ENCODE results near the gene LINGO1. TPM values are rescaled to one million over a fixed set of nuclear protein-coding genes. Genes with fewer than 3 reads are reported as not detected.

The LINGO1 gene
- total RNA-seq, 2 experiments from 2014 or later = not detected

- Histone ChIP-seq H3K4me1 (ENCODE audit: insufficient read depth, low read length, poor library complexity, severe bottlenecking) (no peaks in the 10 kb centered on the region), H2AFZ (ENCODE audit: low read length) (no peak overlapping the region)
- POLR2A ChIA-PET = no interaction called here
Observed at GRCh38 chr15:77584691-77585090, 48.0 kb downstream of the LINGO1 start.

GRCh38 chr15:77584201-77584600 is 48.5 kb downstream of the LINGO1 start:
- intact Hi-C loops (cut with micrococcal nuclease; ENCODE audit: unreplicated experiment) = no loop called here
- BruUV-seq (replicated peaks) = no TSS peak
- H3K79me2 ChIP-seq (ENCODE audit: insufficient read depth, low read depth, low read length) = no peaks in the 10 kb centered on the region
- peak; percentile 17 for DNase-seq (ENCODE audit: low spot score)
- no peaks in the 10 kb centered on the region for H3K36me3 ChIP-seq (ENCODE audit: insufficient read depth, low read length)
- no peaks in the 10 kb centered on the region for H3K9me3 ChIP-seq (ENCODE audit: low read length)
- ChIA-PET POLR2A (no interaction called here), CTCF (ENCODE audit: unreplicated experiment) (no interaction called here)
- H3K4me2 ChIP-seq (ENCODE audit: low read length) = no peak overlapping the region
- no peaks in the 10 kb centered on the region for H3K9me2 ChIP-seq (ENCODE audit: insufficient read depth, low read length)
- H3K27ac ChIP-seq (ENCODE audit: low read depth, low read length, poor library complexity, severe bottlenecking) = no peak overlapping the region
- no peaks in the 10 kb centered on the region for H4K20me1 ChIP-seq (ENCODE audit: insufficient read depth, low read length)
- TF ChIP-seq, protein P1, sequence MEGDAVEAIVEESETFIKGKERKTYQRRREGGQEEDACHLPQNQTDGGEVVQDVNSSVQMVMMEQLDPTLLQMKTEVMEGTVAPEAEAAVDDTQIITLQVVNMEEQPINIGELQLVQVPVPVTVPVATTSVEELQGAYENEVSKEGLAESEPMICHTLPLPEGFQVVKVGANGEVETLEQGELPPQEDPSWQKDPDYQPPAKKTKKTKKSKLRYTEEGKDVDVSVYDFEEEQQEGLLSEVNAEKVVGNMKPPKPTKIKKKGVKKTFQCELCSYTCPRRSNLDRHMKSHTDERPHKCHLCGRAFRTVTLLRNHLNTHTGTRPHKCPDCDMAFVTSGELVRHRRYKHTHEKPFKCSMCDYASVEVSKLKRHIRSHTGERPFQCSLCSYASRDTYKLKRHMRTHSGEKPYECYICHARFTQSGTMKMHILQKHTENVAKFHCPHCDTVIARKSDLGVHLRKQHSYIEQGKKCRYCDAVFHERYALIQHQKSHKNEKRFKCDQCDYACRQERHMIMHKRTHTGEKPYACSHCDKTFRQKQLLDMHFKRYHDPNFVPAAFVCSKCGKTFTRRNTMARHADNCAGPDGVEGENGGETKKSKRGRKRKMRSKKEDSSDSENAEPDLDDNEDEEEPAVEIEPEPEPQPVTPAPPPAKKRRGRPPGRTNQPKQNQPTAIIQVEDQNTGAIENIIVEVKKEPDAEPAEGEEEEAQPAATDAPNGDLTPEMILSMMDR (conservative IDR thresholded peaks at IDR 0.05; ENCODE audit: low read length) = peak; percentile 46; the same call in 1 of the 2 replicates
- TF ChIP-seq EZH2phosphoT487 (IDR thresholded peaks at IDR 0.05; ENCODE audit: borderline replicate concordance, low read depth, low read length) = no peak
- no peak overlapping the region for H2AFZ ChIP-seq (ENCODE audit: low read length)
- no peak overlapping the region for H3K4me3 ChIP-seq (ENCODE audit: low read depth, low read length, poor library complexity, severe bottlenecking)
- no peaks in the 10 kb centered on the region for H3K4me1 ChIP-seq (ENCODE audit: insufficient read depth, low read length, poor library complexity, severe bottlenecking)

More at GRCh38 chr15:77584691-77585090, 48.0 kb downstream of the LINGO1 start:
- Histone ChIP-seq H3K4me2 (ENCODE audit: low read length) (no peak overlapping the region), H4K20me1 (ENCODE audit: insufficient read depth, low read length) (no peaks in the 10 kb centered on the region), H3K27ac (ENCODE audit: low read depth, low read length, poor library complexity, severe bottlenecking) (no peak overlapping the region), H3K4me3 (ENCODE audit: low read depth, low read length, poor library complexity, severe bottlenecking) (no peak overlapping the region), H3K9me2 (ENCODE audit: insufficient read depth, low read length) (no peaks in the 10 kb centered on the region), H3K79me2 (ENCODE audit: insufficient read depth, low read depth, low read length) (no peaks in the 10 kb centered on the region), H3K36me3 (ENCODE audit: insufficient read depth, low read length) (no peaks in the 10 kb centered on the region), H3K9me3 (ENCODE audit: low read length) (no peaks in the 10 kb centered on the region)
- intact Hi-C loops (cut with micrococcal nuclease; ENCODE audit: unreplicated experiment) = no loop called here
- CTCF ChIA-PET (ENCODE audit: unreplicated experiment) = no interaction called here
- TF ChIP-seq, protein P1 (conservative IDR thresholded peaks at IDR 0.05; ENCODE audit: low read length) = no peak
- TF ChIP-seq EZH2phosphoT487 (IDR thresholded peaks at IDR 0.05; ENCODE audit: borderline replicate concordance, low read depth, low read length) = no peak
- DNase-seq (ENCODE audit: low spot score) = no peak
- BruUV-seq (replicated peaks) = no TSS peak

DNA sequence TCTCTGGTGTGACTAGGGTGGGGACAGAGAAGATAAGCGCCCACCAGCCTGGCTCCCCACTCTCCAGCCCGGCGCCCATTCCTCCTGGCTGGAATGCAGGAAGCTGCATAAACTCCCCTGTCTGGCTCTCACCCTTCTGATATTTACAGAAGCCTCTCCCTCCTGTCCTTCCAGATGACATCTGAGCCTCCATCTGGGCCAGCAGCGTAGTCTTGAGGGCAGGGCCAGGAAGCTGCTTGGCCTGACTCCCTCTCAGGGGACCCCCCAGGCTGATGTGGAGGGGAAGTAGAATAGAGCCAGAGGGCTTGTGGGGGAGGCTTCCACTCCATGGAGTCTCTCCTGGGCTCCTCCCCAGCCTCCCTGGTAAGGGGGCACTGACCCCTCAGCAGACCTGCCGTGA is 49.9 kb downstream of the LINGO1 start:
- no peak for DNase-seq (ENCODE audit: low spot score)
- H3K9me3 ChIP-seq (ENCODE audit: low read length) = no peaks in the 10 kb centered on the region
- no TSS peak for BruUV-seq (replicated peaks)
- H2AFZ ChIP-seq (ENCODE audit: low read length) = no peak overlapping the region
- CTCF ChIA-PET (ENCODE audit: unreplicated experiment) = no interaction called here
- no peaks in the 10 kb centered on the region for H3K4me1 ChIP-seq (ENCODE audit: insufficient read depth, low read length, poor library complexity, severe bottlenecking)
- no peaks in the 10 kb centered on the region for H3K79me2 ChIP-seq (ENCODE audit: insufficient read depth, low read depth, low read length)
- no peak overlapping the region for H3K4me3 ChIP-seq (ENCODE audit: low read depth, low read length, poor library complexity, severe bottlenecking)
- H3K27ac ChIP-seq (ENCODE audit: low read depth, low read length, poor library complexity, severe bottlenecking) = no peak overlapping the region
- no peak overlapping the region for H3K4me2 ChIP-seq (ENCODE audit: low read length)
- POLR2A ChIA-PET = no interaction called here
- H3K36me3 ChIP-seq (ENCODE audit: insufficient read depth, low read length) = no peaks in the 10 kb centered on the region
- intact Hi-C loops (cut with micrococcal nuclease; ENCODE audit: unreplicated experiment) = no loop called here
- TF ChIP-seq, protein P1 (conservative IDR thresholded peaks at IDR 0.05; ENCODE audit: low read length) = no peak
- no peak for TF ChIP-seq EZH2phosphoT487 (IDR thresholded peaks at IDR 0.05; ENCODE audit: borderline replicate concordance, low read depth, low read length)
- H4K20me1 ChIP-seq (ENCODE audit: insufficient read depth, low read length) = no peaks in the 10 kb centered on the region
- no peaks in the 10 kb centered on the region for H3K9me2 ChIP-seq (ENCODE audit: insufficient read depth, low read length)
